D341Med (cell line): ENCODE measurements around the gene PMEPA1.
A peak's percentile ranks its signal among the peaks of the same experiment; 100 is the strongest.

Source experiments
- DNase-seq: peaks from one replicate; pipeline ENCODE4 v3.0.0; 2012; ENCODE audit warnings: low spot score

The PMEPA1 gene

GRCh38 chr20:57621421-57622200 is 88.2 kb downstream of the PMEPA1 start:
- DNase-seq = no peak

- DNase-seq = no peak
These were observed 88.8 kb downstream of the PMEPA1 start for GRCh38 chr20:57620999-57621398.

GRCh38 chr20:57620274-57620990 is 89.4 kb downstream of the PMEPA1 start, which contains the start of gene ZBP1:
Gene ZBP1 (minus strand): TSS chr20:57620426. CDS start chr20:57620295, 131 bp downstream.
- DNase-seq = no peak

- no peak for DNase-seq
These were observed 90.6 kb downstream of the PMEPA1 start for GRCh38 chr20:57619051-57619831.

- DNase-seq = no peak
These were observed 91.1 kb downstream of the PMEPA1 start for GRCh38 chr20:57618764-57619050.

GRCh38 chr20:57618091-57618763 is 91.6 kb downstream of the PMEPA1 start:
- DNase-seq = no peak

- DNase-seq = no peak
These were observed 92.6 kb downstream of the PMEPA1 start for GRCh38 chr20:57617079-57617795.

- DNase-seq = no peak
These were observed 93.5 kb downstream of the PMEPA1 start for GRCh38 chr20:57616143-57616951.

- DNase-seq = no peak
These were observed 94.4 kb downstream of the PMEPA1 start for GRCh38 chr20:57615445-57615811.

GRCh38 chr20:57614490-57615444 is 95.0 kb downstream of the PMEPA1 start:
- DNase-seq = no peak

- no peak for DNase-seq
These were observed 96.3 kb downstream of the PMEPA1 start for GRCh38 chr20:57613481-57613921.

GRCh38 chr20:57612916-57613315 is 96.9 kb downstream of the PMEPA1 start:
- peak; percentile 10 for DNase-seq

- no peak for DNase-seq
These were observed 97.4 kb downstream of the PMEPA1 start for GRCh38 chr20:57612436-57612835.

- DNase-seq = peak; percentile 30
These were observed 98.1 kb downstream of the PMEPA1 start for GRCh38 chr20:57611586-57612311.

GRCh38 chr20:57610261-57610952 is 99.4 kb downstream of the PMEPA1 start:
- DNase-seq = no peak

GRCh38 chr20:57609842-57610167 is 100.0 kb downstream of the PMEPA1 start:
- no peak for DNase-seq

GRCh38 chr20:57609086-57609841 is 100.6 kb downstream of the PMEPA1 start:
- no peak for DNase-seq

GRCh38 chr20:57608516-57608915 is 101.3 kb downstream of the PMEPA1 start:
- no peak for DNase-seq
